Neutrophil (primary cell): ENCODE data around the gene DAAM2.

ENCODE experiments used
- H3K27ac ChIP-seq: fragments of 200-600 bp; sonication (generic); 2 replicates; pipeline ENCODE4 v1.5.1; 2016; ENCODE audit warnings: mild to moderate bottlenecking, moderate library complexity
- H3K27me3 ChIP-seq: fragments of 200-600 bp; sonication (generic); 2 replicates; pipeline ENCODE4 v1.6.0; 2016; ENCODE audit warnings: mild to moderate bottlenecking
- H3K36me3 ChIP-seq: fragments of 200-600 bp; sonication (generic); 2 replicates; pipeline ENCODE4 v1.5.1; 2017
- H3K4me1 ChIP-seq, 2 experiments: fragments of 200-600 bp in 1 of 2; sonication (generic) in 1 of 2; 1 replicate in 1 of 2; 2 replicates in 1 of 2; pipeline versions ENCODE4 v1.5.1 to v1.6.1; 2013 to 2016; ENCODE audit warnings: low read depth in 1 of 2, low read length in 1 of 2, mild to moderate bottlenecking in 1 of 2, moderate library complexity in 1 of 2; ENCODE audit not compliant: control insufficient read depth in 1 of 2, insufficient read depth in 1 of 2
- H3K4me3 ChIP-seq, 2 experiments: fragments of 200-600 bp in 1 of 2; sonication (generic) in 1 of 2; 1 replicate in 1 of 2; 2 replicates in 1 of 2; pipeline ENCODE4 v1.5.1; 2013 to 2016; ENCODE audit warnings: low read depth in 1 of 2, low read length in 1 of 2, mild to moderate bottlenecking in 1 of 2, moderate library complexity in 1 of 2
- H3K9me3 ChIP-seq: fragments of 200-600 bp; sonication (generic); 2 replicates; pipeline ENCODE4 v1.5.1; 2016
- CTCF ChIP-seq: fragments of 200-600 bp; sonication (generic); IDR thresholded peaks from 2 replicates; pipeline ENCODE4 v1.5.1; 2016; ENCODE audit warnings: antibody characterized with exemption

Gene DAAM2

DNA sequence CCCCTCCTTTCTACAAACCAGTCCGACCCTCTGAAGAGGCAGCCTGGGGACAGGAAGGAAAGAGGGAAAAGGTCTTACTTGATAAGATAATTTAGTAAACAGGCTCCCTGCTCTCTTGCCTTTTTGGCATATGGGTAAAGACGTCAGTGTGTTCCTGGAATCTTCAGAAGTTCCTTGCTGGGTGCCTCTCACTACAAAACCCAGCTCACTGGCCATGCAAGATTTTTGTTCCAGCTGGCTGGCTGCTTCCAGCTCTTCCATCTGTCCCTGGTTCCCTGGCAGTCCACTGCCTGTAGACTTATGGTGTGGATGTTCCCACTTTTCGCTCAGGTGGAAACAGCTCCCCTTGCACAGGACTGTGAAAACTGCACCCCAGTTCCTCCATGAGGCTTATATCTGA is 84.7 kb downstream of the DAAM2 start:
- Histone ChIP-seq H3K36me3 (peaks cover 69% of the 10 kb centered on the region), H3K27me3 (no peaks in the 10 kb centered on the region), H3K9me3 (no peaks in the 10 kb centered on the region), H3K4me1 (no peaks in the 10 kb centered on the region), H3K4me3 (no peak overlapping the region), H3K27ac (no peak overlapping the region)
- no peak for TF ChIP-seq CTCF

DNA sequence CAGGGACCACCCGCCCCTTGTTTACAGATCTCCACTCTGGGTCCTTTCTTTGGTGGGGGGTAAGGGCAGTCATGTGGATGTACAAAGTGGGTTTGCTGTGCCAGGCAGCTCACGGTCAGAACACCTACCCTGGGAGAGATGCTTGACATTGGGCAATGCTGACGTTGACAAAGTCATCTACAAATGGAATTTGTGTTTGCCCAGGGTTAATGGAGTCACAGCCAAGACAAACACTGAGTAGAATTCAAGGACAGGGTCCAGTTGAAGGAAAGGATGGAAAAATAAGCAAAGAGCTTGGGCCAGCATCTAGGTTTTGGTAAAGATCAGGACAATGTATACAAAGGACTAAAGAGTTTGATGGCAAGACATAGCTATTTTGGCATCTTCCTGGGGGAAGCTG is 87.4 kb downstream of the DAAM2 start:
- Histone ChIP-seq H3K27ac (no peak overlapping the region), H3K36me3 (peaks cover 45% of the 10 kb centered on the region), H3K4me3 (no peak overlapping the region), H3K4me1 (no peaks in the 10 kb centered on the region), H3K27me3 (no peaks in the 10 kb centered on the region), H3K9me3 (no peaks in the 10 kb centered on the region)
- no peak for TF ChIP-seq CTCF

GRCh38 chr6:39880594-39880993 is 88.4 kb downstream of the DAAM2 start:
- peaks cover 38% of the 10 kb centered on the region for H3K36me3 ChIP-seq
- H3K9me3 ChIP-seq: no peaks in the 10 kb centered on the region
- no peaks in the 10 kb centered on the region for H3K4me1 ChIP-seq
- H3K4me3 ChIP-seq: no peak overlapping the region
- no peak overlapping the region for H3K27ac ChIP-seq
- no peak for TF ChIP-seq CTCF
- H3K27me3 ChIP-seq: no peaks in the 10 kb centered on the region

DNA sequence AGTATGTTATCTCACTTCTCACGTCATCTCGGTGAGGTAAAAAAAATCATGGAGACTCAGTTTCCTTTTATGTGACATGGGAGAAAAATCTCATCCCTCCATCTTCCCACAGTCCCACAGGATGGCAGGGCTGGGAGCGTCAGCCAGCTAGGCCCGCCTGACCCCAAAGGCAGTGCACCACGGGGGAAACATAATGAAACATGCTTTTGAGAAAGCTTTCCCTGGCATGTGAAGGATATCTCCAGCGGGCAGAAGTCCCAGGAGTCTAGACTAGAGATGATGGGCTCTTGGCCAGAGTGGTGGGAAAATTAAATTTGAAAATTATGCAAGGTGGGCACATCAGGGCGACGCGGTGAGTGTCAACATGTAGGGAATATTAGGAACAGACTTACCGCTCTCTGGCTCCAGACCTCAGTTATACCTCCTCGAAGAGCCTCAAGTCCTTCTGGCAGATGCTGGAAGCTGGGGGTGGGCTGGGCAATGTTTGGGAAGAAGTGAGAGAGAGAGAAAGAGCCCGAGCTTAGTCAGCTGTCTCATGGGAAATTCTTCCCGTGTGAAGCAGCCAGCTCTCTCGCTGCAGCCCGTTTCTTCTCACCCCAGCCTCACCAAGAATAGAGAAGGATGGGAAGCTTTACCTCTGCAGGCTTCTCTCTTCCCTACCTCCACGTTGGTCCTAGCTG is 89.8 kb downstream of the DAAM2 start:
- no peak for TF ChIP-seq CTCF
- no peak overlapping the region for H3K4me3 ChIP-seq
- no peak overlapping the region for H3K27ac ChIP-seq
- H3K9me3 ChIP-seq: no peaks in the 10 kb centered on the region
- peaks cover 3% of the 10 kb centered on the region for H3K27me3 ChIP-seq
- peaks cover 26% of the 10 kb centered on the region for H3K36me3 ChIP-seq
- H3K4me1 ChIP-seq: no peaks in the 10 kb centered on the region

- Histone ChIP-seq H3K4me3 (no peak overlapping the region), H3K9me3 (no peaks in the 10 kb centered on the region), H3K27ac (no peak overlapping the region), H3K4me1 (no peaks in the 10 kb centered on the region), H3K27me3 (peaks cover 9% of the 10 kb centered on the region), H3K36me3 (peaks cover 21% of the 10 kb centered on the region)
- TF ChIP-seq CTCF: no peak
Measured at GRCh38 chr6:39882531-39882899, 90.3 kb downstream of the DAAM2 start.
